Activated CD4-positive, alpha-beta T cell treated with anti-CD3 and anti-CD28 coated beads, Interleukin-10, Interleukin-2, amounts not matched to agents 100 ng/mL and 50 ng/mL, durations not matched to agents 16 hours and 8 hours (primary cell): ENCODE results near the gene PLEKHA6.
"Not testable (repeated sequence)": the region's sequence is repeated elsewhere in the genome, so short reads cannot be mapped to it uniquely, and the experiment has no call there.

Experiments
- DNase-seq: peaks from one replicate; pipeline ENCODE4 v3.0.0-alpha.2; 2020

PLEKHA6 gene

DNA sequence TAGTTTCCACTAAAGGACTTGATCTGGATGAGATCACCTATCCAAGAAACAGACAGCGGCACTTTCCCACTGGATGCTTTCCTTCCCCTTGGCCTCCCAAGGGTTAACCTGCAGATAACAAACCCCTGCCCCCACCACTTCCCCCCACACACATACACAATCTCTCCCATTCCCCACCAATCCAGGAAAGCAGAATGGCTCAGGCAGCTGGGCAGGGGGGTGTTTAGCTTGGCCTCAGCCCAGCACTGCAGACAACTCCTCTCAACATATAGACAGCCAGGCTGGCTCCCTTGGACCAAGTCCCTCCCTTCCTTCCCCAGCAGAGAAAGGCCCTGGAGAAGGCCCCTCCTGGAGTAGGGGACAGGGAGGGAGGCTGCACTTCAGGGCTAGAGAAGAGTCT lies 24.6 kb downstream of the PLEKHA6 start:
- DNase-seq = no peak

DNA sequence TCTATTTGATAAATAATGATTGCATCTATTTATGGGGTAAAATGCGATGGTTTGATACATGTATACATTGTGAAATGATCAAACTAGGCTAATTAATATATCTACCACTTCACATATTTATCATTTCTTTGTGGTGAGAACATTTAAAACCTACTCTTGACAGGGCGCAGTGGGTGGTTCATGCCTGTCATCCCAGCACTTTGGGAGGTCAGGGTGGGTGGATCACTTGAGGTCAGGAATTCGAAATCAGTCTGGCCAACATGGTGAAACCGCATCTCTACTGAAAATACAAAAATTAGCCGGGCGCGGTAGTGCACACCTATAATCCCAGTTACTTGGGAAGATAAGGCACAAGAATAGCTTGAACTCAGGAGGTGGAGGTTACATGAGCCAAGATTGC lies 25.3 kb downstream of the PLEKHA6 start:
- no peak for DNase-seq

DNA sequence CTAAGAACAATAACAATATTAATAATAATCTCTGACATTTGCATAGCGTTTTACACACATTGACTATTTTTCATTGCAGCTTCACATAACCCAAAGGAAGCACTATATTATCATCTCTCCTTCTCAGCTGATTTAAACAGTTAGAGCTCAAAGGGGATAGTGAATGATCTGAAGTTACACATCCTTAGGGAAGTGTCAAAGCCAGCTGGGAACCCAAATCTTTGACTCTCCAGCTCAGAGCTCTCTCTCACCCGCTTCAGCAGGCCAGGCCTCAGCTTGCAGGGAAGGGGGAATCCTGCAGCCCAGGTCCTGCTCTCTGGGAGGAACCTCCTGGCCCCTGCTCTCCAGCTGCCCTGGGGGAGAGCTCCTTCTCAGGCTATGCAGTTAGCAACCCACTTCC lies 26.3 kb downstream of the PLEKHA6 start:
- no peak for DNase-seq

DNA sequence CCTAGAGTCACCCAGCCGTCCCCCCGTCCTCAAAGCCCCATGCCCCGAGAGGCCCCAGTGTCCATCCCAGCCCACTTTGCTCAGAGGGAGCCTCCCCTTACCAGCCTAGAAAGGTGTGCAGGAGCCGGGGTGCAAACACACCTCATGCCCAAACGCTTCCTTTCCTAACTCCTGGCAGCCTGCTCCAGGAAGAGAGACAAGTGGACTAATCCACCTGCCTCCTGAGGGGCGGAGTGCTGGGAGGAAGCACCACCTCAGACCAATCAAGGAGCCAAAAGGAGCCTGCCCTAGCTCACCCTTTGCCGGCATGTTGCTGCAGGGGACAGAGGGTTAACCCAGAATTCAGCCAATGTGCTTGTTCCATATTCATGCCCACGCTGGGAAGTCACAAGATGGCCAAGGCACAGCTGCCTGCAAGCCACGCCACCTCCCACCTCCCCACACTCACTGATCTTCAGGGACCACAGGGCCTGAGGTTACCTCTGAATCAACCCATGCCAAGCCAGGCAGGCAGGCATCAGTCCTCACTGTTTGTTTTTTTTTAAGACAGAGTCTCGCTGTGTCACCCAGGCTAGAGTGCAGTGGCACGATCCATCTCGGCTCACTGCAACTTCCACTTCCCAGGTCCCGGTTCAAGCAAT lies 27.8 kb downstream of the PLEKHA6 start:
- DNase-seq = no peak

DNA sequence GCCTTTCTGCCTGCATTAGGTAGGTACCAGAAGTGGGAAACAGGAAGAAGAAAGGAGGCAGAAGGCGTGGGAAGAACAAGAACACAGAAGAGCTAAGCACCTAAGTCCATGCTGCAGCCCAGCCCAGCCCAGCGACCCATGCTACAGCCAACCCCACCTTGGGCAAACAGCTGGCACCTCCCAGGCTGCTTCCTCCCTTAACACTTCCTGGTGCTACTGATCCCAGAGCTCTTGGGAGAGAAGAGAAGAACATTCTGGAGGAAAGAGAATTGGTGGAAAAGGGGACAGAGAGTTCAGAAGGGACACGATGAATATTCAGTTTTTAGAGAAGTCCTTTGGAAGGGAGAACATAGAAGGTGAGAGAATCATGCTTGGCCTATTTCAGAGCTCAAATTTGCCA lies 28.5 kb downstream of the PLEKHA6 start:
- DNase-seq = no peak

DNA sequence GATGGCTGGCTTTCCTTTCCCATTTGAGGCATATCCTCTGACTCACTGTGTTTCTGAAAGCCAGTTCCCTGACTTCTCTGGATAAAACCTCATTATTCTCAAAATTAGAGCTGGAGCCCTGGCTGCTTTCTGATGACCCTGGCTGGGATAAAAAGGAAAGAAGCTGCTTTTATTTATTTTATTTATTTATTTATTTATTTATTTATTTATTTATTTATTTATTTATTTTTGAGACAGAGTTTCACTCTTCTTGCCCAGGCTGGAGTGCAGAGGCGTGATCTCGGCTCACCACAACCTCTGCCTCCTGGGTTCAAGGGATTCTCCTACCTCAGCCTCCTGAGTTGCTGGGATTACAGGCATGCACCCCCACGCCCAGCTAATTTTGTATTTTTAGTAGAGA lies 31.9 kb downstream of the PLEKHA6 start:
- not testable (repeated sequence) for DNase-seq

DNA sequence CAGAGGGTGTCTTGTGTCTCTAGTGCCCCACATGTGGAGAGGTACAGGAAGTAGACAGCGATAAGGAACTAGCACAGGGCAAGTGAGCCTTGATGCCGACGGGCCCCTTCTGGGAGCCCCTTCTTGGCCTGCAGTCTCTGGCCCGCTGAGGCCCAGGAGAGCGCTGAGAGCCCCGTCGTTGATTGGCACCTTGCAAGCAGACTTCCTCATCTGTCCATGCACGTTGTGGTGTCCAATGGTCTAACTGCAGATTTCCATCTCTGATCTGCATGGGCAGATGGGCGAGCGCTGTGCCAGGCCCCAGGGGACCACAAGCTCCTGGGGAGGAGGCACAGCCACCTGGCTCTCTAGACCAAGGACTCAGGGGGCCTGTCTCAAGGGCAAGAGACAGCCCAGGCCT lies 32.4 kb downstream of the PLEKHA6 start:
- DNase-seq = no peak

DNA sequence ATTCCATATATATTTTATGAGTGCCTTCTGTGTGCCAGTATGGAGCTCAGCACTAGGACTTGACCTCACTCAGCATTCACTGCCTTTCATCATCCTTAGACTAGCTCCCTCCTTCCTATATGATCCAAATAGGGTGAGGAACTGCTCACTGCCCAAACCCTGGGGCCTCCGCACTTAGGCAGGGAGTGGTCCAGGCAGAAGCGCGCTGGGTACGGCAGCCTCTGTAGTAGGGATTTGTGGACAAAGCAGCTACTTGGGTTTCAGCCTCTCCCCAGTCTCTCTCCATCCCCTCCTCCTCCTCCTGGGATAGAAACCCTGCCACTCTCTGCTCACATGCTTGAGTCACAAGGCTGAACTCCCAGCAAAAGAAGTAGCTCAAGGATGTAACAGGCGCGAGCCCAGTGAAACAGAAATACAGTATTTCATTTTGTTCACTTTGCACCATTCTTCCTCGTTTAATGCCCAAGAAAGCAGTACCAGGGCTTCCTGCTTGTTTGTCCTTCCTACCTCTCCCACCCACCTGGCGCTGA lies 32.9 kb downstream of the PLEKHA6 start:
- no peak for DNase-seq

DNA sequence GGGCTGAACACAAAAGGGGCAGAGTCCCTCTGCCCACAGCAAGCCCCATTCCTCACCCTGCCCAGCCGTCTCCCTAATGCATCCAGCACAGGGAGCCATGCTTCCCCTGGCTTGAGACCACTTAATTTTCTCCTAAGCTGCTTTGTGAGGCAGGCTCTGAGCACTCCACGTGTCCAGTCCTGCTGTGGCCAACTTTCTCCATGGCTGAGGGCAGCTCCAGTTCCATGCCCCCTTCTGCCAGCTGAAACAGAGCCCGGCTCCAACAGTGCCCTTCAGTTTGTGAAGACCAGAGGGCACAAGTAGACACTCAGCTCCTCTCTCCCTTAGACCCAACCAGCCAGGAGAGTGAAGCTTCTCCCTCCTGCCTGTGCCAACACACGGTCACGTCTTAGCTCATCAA lies 33.8 kb downstream of the PLEKHA6 start:
- DNase-seq = no peak

DNA sequence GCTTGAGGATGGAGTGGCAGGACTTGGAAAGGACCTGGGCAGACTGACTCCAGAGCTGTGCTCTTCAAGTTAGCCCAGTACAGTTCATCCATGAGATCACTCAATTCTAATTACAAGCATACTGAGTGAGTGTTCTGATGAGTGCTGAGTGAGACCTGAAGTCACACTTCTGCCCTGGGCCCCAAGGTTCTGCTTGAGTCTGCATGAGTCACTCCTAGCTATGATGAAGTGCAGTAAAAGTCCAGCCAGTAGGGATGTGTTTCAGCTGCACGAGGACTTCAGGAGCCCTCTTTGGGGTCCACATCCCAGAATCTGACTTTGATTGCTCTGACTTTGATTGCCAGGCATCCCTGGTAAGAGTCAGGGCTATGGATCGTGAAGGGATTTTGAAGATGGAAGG lies 35.8 kb downstream of the PLEKHA6 start:
- DNase-seq = peak; percentile 90

DNA sequence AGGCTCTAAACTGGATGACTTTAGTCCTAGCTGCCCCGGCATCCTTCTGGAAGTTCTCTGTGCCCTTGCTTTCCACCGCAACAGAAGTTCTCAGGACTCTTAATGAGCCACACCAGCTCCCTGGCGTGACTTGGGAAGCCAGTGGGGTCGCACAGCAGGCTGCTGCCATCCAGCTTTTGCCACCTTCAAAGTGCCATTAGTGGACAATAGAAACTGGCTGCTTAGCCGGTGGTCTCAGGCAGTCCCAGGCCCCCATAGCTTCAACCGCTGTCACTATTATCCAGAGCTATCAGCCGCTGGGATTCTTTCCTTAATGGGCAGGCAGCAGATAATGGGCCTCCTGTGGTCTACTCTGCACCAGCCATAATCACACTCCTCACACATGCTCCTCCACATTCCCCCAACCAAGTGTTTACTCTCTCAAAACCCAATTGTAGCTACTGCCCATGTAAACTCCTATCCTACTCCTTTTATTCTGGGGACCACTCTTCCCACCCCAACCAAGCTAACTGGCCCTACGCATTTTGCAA lies 37.3 kb downstream of the PLEKHA6 start:
- no peak for DNase-seq

DNA sequence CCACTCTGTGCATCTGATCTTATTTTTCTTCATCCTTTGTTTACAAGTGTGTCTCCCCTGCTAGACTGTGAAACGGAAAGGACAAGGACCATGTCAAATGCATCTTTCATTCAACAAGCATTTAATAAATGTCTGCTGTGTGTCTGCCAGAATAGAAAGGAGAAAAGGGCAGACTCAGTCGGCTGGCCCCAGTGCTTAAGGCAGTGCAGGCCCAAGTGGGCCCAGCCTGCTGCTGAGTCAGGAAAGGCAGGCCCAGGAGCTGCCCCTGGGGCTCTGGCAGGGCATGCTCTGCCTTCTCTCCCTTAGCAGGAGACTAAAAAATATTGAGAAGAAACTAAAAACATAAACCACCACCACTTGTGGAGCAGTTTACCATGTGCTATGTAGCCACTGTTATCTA lies 38.1 kb downstream of the PLEKHA6 start:
- DNase-seq = no peak

DNA sequence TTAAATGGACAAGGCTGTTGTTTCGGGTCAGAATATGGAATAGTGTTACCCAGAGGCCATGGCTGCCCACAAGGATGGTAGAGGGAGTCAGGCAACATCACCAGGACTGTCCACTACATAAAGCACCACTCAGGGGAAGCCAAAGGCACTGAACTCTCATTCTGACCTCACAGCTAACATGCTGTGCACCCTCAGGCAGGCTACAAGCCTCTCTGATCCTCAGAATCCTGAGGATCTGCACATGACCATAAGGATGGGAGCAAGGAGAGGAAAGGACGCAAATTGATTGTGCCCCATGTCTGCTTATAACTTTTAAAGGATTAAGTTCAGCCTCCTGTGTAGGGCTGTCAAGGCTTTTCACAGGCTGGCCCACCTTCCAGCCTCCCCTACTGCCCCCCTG lies 38.7 kb downstream of the PLEKHA6 start:
- no peak for DNase-seq

DNA sequence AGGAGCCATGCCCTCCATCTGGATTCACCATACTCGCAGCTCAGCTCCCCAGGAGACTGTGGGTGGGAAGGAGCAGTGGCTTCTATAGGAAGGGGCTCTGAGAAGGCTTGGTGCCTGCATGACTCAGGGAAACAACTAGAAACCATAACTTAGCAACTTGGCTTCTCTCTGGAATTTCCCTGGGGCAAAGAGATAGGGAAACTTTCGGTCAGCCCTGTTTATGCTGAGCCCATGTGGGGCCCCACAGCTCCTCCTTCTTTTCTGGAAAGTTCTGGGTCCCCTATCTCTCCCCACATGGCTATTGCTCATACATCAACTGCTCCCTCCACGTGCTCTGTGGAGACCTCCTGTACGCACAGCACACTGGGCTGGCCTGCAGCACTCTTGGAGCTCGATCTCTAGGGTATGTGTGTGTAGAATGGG lies 39.3 kb downstream of the PLEKHA6 start:
- no peak for DNase-seq

DNA sequence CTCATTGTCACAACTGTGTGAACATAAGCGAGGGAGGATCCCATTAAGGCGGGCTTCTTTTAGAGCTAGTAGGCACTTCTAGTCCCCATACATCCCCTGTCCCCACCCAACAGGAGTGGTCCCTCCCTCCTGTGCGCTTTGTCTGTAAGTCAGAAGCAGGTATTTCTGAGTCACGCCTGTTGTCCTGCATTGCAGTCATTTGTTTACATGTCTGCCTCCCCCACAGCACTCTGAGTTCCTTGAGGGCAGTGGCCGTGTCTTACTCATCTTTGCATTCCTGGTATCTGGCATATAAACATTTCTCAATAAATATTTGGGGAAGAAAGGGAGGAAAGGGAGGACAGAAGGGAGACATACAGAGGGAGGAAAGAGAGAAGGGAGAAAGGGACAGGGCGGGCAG lies 40.3 kb downstream of the PLEKHA6 start:
- no peak for DNase-seq

DNA sequence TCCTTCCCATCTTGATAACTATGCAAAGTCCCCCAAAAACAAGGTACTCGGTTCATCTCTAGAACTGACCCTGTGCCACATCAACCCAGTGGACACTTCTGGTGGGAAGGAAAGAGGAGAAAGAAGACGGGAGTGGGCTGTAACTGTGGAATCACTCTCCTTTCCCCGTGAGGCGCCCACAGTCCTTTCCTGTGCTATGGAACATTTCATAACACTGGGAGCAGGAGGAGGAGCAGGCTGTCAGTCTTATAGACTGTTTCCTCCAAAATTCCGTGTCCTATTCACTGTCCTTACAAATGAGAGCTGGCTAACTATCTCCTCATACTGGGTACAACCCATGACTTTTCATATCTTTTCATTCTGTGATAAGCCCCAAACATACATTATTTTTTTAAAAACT lies 40.7 kb downstream of the PLEKHA6 start:
- no peak for DNase-seq

DNA sequence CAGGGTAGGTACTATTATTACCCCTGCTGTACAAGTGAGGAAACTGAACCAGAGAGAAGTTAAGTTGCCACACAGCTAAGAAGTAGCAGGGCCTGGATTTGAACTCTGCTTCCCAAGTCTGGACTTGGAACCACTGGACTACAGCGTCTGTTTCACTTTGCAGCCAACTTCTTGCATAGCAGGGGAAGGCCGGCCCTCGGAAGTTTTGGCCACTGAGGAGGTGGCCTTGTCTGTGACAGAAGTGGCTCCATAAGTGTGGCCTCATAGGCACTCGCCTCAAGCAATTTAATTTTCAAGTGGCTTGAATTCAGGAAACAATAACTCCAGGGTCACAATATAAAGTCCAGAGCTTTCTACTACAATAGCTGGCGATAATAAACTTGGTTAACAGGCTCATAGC lies 41.4 kb downstream of the PLEKHA6 start:
- no peak for DNase-seq

DNA sequence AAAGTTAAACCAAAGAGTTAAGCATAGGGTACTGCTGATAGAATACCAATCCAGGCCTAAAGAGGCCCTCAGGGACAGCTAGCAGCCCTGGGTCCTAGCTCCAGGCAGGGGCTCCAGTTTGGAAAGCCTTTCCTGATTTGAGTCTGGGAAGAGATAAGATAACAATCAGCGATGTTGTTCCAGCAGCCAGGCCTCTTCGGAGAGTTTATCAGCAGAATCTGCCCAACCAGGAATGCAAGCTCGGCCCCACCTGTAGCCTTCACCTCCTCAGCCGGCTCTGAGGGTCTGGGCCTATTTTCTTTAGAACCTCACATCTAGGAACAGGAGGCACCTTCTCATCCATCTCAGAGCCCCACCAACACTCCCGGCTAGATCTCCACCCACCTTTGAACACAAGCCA lies 42.6 kb downstream of the PLEKHA6 start:
- DNase-seq = no peak

DNA sequence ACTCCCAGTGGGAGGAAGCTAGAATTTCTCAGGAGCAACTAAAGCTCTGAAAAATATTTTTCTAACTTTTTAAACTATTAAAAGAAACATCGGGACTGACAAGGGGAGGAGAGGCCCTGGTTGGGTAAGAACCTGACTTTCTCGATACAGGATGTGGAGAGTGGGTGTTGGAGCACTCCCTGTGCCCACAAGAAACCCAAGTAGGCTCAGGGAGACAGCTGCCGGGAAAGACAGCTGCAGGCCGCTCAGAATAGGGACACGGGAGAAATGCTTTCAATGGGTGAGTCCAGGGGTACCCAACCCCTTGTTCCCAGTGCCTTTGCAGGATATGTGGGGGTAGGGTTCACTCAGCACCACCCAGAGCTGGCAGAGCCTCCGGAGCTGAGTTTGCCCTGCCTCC lies 43.6 kb downstream of the PLEKHA6 start:
- DNase-seq = no peak

DNA sequence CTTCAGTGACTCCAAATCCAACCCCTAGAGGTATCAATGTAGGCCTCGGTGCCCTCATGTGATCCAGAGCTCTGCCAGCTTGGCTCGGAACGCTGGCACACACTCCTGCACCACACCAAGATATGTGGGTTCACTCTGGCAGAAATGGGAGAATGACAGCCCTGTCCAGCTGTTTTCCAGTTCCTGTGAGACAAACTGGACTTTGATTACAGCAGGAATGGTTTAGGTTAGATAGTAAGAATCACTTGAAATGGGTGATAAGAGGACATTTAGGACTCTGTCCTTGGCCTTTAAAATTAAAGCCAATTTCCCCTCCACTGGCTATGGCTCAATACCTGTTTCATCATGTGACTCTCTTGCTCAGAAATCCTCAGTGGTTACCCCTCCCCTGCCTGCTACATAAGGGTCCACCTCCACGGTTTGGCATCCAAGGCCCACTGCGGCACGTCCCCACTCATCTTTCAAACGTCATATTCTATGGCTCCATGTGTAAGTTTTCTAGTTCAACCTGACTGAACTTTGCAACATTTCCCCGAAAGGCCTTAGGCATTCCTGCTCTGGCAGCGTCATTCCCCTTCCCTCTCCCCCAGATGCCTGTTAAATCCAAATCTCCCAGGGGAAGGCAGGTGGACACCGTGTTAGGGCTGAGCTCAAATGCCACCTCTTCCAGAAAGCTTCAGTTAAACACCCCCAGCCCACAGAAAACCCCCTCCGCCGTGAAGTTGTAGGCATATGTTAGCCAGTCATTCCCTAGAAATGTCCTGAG lies 44.7 kb downstream of the PLEKHA6 start:
- DNase-seq = no peak

DNA sequence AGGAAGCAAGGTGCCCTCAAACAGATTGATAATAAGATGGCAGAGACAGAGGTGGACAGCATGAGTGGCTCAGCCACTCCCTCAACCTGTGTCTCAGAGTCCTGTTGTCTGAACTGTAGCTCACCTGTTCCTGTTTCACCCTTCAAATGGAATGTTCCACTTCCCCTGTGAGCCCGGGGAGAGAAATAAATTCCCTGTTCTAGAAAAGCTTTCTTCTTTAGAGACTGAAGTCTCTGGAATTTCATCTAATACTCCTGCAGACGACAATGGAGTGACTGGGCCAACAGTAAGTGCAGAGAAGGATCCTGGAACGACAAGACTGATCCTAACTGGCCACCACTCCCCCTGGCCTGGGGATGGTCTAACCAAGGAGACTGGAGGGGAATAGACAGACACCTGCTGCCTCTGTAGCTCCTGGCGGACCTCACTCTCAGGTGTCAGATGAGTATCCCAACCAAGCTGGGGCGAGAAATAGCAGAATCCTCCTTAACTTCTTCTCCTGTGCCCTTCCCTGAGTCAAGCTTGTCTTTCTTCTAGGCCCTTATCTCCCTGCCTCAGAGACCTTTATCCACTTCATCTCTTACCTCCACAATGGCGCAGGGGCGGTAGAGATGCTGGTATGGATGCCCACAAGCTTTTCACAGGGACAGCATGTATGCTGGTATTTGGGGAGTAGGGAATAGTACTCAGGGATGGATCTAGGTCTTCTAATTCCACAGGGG lies 45.4 kb downstream of the PLEKHA6 start:
- no peak for DNase-seq

DNA sequence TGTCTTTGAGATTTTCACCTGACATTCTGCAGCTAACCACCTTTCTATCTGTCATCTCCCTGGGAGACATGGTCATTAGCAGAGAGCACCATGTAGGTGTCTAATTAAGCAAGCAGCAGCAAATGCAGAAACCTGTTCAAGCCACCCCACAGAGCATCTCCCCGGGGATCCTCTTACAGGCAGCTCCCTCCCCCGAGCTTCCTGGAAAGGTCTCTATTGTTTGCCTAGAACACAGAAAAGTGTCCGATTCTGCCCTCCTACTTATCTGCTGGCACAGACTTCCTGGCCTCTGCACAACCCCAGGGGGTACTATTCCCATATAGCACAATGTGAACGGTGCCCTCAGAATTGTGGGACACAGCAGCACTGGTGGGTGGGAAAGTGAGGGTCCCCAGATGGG lies 46.1 kb downstream of the PLEKHA6 start:
- no peak for DNase-seq

DNA sequence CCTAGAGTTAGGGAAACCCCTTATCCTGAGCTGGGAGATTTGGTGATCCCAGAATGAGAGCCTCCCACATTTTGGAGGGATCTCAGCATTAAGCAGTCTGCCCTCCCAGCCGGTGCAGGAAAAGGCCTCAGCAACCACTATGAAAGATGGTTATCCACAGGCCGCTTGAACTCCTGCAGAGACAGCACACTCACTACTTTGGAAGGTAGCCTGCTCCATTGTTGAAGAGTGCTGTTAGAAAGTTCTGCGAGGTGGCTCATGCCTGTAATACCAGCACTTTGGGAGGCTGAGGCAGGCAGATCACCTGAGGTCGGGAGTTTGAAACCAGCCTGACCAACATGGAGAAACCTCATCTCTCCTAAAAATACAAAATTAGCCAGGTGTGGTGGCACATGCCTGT lies 48.8 kb downstream of the PLEKHA6 start:
- DNase-seq = not testable (repeated sequence)
